GM19324 (cell line): ENCODE results near the gene KBTBD12.

Source experiments
- ATAC-seq: cut with Tn5 transposase; IDR thresholded peaks from one replicate; pipeline ENCODE4 v1.9.1; 2021; ENCODE audit warnings: mild to moderate bottlenecking, moderate library complexity; ENCODE audit not compliant: unreplicated experiment, low FRiP score

Gene KBTBD12

DNA sequence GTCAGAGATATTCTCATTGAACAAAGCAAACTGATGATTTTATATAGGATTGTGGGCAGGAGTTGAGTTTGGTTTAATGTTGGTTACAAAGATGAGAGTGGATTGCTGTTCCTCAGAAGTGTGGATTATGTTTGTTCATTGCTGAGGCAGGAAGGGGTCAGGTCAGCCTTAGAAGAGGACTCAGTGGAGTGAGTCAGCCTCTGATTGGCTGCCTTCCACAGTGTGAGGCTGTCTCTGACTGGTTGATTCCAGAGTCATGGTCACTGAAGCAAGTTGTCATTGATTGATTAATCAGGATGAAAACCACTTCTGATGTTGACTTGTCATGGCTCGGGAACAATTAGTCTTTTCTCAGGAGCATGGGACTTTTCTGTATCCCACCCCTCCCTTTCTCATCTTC, 36.2 kb downstream of the KBTBD12 start:
- no peak for ATAC-seq

DNA sequence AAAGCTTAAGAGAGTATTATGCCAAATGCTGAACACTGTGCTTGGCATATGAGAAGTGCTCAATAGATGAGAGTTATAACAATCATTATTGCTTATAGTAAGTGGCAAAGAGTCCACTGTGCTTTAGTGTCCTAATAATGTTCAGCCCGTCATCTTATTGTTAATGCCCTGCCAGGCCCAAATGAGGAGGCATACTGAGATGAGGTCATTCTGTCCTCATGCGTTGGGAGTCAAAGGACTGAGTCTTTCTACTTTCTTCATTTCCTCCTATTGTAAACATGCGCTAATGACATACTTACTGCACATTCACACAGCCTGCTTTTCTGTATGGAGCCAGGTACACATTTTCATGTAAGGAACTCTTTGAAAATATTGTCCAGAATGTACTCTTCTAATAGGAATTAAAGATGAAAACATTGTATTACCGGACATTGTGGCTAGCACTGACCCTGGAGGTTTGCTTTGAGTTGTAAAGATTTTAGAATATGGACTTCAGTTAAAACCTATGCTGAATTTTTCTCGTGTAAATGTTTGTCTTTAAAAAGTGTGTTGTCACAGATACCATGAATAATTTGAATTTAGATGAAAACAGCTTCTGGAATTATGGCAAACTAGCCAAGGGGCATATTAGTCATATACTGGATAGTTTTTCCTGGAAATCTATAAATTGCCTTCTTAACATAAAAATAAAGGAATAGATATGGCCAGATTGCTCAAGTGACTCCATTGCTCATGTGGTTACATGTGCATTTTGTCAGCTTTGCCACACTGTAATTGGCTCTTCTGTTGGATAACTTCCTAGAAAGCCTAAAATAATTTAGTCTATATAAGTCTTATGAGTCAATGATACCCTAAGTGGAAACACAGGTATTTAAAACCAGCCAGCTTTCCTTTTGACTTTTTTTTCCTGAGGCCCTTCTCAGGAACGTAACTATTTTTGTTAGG, 38.3 kb downstream of the KBTBD12 start:
- ATAC-seq, result no peak

DNA sequence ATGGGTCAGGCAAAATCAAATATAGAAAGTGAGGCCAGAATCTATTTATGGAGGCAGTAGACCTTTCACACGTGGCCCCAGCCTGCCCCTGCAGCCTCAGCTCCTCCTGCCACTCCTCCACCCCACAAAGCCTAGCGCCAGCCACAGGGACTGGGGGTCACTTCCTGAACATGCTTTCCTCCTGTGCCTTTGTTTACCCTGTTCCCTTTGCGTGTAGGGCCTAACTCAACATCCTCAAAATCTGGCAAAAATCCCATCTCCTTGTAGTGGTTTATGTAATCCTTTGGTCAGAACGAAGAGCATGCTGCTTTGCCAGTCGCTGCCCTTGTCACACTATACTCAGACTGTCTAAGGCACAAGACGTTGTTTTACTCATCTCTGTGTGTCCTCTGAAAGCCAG, 39.6 kb downstream of the KBTBD12 start:
- ATAC-seq, result no peak

DNA sequence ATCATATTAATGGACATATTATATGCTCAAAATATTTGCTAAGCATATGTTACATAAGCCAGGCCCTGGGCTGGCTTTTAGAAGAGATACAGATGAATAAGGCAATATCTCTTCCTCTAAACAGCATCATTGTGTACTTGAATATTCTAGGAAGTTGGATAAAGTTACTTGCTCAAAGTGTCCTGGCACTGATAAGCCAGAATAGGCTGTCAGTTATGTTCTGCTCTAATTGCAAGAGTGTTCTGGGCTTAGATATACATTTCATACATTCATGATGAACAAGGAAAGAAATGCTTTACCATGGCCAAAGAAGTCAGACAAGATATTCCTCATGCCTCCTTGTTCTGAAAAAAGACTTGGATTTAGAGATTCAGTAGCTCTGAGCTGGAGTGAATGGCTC, 40.7 kb downstream of the KBTBD12 start:
- no peak for ATAC-seq

DNA sequence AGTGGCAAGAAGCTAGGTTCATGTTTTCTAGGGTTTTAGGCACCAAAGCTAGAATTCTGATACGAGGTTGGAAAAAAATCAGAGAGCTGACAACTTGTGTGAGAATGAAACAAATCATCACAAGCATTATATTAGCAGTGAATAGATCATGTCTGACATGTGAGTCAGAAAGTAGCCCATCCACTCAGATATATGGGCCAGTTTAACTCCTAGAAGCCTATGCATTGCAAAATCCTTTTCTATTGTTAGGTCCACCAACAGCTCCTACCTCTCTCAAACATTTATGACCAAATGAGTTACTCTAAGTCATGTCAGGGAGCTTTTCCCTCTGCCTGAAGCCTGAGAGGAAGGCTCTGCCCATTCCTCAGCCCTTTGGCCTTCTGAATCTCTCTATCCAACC, 44.0 kb downstream of the KBTBD12 start:
- ATAC-seq, result no peak

DNA sequence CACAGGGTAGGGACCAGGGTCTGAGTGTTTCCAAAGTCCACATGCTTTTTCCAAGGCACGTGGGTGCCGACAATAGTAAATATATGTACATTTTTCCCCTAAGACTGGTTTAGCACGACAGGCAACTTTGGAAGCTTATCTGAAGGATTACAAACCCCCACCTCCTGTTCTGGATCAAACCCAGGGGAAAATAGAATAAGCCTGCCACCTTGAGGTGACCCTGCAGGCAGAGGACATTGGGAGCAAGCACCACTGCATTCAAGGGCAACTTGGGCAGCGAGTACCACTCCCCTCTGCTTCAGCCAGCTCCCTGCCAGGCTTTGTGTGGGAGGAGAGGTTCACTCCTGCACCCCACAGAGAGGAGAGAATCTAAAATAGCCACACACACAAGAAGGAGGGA, 44.8 kb downstream of the KBTBD12 start:
- no peak for ATAC-seq

DNA sequence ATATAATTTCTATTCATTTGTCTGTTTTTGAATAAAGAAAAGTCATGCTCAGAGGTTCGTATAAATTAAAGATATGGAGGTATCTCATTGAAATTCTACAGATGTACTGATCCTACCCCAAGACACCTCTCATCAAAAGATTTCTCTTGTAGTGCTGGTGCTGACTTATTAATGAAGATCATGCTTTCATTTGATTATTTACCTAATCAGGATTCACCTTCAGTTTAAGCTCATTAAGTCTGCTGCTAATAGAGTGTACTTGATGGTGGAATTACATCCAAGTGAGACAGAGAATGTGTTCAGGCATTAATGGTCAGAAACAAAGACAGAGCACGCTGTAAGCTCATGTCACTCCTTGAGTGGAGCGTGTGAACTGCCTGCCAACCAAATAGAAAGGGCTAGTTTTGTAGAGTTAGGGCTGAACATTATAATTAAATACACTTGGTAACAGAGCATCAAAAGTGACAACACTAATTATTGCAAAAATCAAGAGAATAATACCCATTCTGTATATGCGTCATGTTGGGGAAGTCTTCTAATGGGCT, 45.5 kb downstream of the KBTBD12 start:
- ATAC-seq, result no peak

DNA sequence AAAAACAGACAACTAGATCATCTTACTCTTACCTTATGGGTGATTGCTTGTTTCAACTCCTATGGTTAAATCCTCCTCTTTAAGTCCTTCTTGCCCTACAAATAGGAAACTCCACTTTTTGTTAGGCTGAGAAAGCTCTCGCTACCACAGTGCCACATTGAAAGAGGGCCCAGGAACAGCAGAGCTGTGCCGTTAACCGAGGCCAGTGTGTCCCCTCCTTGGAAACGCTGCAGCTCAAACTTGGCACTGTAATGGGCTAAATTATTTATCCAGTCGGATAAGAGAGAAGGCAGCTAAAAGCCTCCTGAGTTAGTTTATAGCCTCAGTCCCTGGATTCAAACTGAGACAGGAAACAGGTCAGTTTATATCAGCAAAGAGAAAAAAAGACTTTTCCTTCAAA, 46.1 kb downstream of the KBTBD12 start:
- ATAC-seq, result no peak

DNA sequence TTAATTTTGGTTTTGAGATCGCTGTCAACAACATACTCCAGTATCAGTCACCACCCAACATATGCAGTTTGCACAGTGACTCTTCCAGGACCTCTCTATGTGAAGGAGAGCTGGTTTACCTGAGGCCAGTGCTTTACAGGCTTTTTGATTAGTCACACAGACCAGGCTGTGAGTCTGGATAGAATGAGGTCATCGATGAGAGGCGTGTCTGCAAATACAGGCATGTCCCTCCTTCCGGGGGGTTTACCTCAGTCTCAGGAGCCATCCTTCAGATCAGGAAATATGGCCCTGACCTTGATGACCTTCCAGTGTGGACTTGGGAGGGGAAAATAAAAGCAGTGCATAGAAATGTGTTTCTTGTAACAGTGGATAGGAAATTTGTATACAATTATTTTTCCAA, 46.9 kb downstream of the KBTBD12 start:
- ATAC-seq, result no peak

DNA sequence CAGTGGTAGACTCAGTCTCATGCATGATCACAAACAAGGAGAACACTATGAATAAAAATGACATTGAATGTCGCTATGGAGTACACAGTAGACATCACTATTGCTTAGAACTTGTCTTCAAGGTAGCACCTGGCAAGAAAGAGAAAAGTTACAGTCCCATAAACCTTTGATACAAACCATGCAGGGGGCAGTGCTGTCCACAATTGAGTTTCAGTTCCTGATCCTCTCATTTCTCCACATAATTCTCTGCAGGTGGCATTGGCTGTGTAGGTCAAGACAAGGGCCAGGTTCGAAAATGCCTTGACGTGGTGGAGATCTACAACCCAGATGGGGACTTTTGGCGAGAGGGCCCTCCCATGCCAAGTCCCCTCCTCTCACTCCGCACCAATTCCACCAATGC, 47.9 kb downstream of the KBTBD12 start:
- ATAC-seq, result no peak

DNA sequence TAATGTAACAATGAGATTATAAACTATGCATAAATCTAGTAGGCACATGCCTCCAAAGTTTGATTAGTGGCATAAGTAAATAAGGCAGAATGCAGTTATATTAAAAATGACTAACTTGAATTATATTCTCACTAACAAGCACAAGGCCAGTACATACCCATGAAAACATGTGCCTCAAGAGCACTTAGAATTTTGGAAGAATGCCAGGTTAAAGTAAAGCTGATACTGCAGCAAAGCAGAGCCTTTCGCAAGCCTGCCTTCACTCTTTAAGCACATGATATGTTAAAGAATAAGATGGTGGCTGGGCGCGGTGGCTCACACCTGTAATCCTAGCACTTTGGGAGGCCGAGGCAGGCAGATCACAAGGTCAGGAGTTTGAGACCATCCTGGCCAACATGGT, 49.0 kb downstream of the KBTBD12 start:
- ATAC-seq, result no peak

DNA sequence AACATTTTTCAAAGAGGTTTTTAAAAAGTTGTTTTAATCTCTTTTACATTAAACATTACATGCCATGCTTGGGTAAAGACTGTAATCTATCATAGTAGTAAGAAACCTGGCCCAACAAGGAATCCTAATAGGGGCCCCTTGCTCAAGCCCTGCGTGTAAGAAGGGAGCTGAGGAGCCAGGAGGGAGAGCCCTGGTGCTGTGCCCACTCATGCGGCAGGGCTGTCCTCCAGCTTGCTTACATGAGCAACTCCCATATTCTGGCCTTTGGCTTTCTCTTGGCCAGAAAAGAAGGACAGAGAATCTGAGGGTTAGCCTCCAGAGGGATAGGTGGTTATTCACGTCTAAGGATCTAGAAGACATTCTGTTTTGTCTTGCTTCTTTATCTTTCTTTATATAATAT, 49.8 kb downstream of the KBTBD12 start:
- no peak for ATAC-seq

DNA sequence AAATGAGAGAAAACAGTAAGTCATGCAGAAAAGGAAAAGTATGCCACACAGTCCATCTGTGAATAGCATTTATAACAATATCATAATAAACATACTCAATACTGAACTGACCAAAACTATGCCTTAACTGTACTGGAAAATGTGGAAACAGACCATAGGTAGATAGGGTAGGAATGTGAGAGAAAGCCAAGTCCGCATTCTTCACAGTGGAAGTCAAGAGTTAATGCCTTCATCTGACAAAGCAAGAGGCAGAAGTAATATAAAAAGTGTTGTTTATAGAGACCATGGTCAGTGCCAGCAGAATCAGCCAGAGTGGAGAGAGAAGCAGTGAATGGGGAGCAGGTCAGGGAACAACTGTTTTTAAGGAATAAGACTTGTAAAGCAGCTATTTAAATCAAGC, 52.3 kb downstream of the KBTBD12 start:
- ATAC-seq, result no peak

DNA sequence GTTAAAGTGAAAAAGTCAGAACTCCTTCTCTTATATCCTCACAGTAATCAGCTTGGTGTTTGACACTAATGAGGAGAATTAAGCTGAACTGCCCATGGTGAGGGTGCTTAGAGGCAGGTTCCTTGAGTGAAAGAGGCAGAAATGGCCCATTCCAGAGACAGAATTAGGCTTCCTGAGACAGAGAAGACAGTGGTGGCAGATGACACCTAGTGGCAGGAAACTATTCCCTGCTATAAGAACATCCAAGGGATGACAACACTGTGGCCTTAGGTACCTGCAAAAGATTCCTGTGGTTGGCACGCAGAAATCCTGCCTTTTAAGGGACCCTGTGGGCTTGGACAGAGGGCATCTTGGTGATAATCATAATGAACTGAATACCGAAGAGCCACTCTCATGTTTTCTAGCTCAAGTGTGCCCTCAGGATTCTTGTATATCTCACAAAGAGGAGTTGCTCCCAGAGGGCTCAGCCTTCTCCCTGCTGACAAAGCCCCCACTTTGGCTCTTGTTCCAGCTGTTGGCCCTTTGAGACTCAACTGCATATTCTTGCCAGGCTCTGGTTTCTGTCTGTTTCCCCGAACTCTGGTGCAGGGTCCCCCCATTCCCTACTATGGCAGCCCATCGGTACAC, 56.0 kb downstream of the KBTBD12 start:
- ATAC-seq, result no peak

DNA sequence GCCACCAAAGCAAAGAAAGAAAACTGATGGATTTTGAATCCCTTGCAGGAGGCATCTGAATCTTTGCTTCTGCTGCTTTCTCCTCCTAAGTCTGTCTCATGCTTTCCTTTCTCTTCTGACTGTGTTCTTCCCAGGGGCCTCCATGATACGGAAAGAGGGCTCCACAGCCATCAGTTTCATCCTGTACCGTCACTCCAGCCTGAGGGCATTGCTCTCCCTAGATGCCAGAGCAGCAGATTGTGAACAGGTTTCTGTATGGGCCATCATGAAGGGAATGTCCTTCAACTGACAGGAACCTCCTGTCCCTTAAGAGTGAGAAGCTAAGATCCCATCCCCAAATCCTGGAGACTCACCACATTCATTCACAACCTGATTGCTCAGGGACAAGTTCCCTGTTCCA, 59.2 kb downstream of the KBTBD12 start:
- ATAC-seq, result no peak

DNA sequence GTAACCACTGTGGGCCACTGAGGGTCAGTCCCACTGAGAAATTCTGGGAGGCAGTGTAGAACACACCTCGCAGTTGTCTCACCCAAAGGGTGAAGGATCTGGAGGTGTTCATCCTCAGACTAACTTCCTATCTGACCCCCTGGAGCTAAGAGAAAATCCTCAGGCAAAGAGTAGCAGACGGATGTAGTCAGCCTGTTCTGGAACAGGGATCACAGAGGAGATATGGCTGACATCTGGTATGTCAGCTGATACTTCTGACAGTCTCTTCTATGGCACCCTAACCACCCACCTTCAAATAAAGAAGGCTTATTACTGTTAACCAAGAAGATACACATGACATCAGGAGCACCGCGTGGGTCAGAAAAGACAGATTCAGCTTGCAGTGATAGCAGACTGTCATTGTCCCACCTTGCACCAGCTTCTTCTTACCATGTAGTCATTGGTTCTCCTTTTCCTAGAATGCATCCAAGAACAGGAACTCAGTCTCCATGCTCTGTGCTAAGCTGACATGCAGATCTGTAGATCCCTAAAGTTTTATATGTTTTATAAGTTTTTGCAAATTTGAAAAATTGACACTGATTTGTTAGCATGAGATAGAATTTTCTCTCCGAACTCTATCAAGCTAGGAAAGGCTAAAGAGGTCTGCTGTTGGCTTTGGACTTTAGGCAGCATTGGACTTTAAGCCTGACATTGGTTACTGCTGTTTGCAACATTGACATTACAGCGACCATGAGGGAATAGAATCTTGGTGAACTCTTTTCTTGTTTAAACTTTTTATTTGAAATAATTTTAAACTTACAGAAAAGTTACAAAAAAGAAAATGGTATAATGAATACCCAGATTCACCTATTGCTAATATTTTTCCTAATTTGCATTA, 60.4 kb downstream of the KBTBD12 start:
- ATAC-seq, result no peak

DNA sequence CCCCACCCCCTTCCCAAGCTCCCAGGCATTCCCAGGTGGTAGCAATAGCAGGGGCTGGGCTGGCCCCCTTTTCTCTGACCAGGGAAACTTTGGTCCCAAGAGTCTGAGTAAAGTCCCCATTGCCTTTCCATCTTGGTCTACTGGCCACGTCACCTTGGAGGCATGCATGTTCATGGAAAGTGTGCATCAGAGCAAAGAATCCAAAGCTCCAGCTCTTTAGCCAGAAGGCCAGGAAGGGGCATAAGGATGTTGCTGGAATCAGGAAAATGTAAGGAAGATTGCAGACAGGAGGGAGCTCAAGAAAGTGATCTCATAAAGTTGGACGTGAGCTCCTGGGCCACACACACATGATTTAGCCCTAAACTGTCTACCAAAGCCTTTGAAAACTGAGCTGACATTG, 63.6 kb downstream of the KBTBD12 start:
- ATAC-seq, result no peak

DNA sequence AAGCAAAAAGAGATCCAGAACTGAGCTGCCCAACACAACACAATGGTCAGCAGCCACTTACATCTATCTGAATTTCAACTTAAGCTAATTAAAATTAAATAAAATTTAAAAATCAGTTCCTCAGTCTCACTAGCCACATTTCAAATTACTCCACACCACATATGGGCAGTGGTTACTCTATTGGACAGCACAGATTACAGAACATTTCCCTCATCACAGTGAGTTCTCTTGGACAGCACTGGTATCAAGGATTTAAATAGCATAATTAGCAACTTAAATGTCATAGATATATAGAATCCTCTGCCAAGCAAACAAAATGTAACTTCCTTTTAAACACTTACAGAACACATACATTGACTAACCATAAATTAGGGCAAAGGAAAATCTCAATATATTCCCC, 64.4 kb downstream of the KBTBD12 start:
- no peak for ATAC-seq

DNA sequence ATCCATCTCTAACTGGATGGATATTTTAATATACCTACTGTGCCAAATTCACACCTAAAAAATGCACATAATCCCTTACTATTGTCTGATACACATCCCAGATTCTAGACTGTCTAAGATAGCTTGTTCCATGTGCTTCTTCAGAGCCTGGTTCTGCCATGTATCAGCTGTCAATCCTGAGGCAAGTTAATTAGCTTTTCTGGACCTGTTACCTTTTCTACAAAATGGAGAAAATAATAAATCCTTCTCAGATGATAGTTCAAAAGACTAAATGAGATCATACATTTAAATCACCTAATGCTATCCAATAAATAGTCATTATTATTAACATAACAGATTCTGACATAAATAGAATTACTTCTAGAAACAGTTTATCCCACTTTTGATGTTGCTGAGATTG, 66.1 kb downstream of the KBTBD12 start:
- no peak for ATAC-seq

DNA sequence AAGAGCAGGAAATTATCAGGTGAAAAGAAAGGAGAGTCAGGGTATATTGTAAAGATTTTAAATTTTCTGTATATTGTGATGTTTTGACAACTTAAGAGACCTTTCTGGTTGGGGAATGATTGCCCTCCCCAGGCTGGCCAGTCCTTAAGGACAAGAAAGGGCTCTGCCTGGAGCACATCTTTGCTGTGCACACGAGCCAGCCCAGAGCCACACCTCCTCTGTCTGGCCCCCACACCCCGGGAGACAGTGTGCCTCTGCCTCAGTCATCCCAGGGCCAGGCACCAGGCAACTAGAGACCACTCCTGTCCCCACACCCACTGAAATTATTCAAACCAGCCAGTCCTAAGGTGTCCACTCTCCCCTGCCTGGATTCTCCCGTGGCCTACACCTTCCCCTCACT, 67.1 kb downstream of the KBTBD12 start:
- ATAC-seq, result no peak
